NCI-H2171 (cell line): ENCODE measurements around the gene GAL.

ENCODE experiments used
- DNase-seq: peaks from one replicate; lab custom pipeline; 2025; lab: John Stamatoyannopoulos, UW

The GAL gene

GRCh38 chr11:68659158-68659921 lies 25.0 kb upstream of the GAL start:
- no peak for DNase-seq

- DNase-seq, result no peak
Observed at GRCh38 chr11:68660066-68660810, 24.1 kb upstream of the GAL start.

GRCh38 chr11:68661014-68661413 lies 23.3 kb upstream of the GAL start:
- no peak for DNase-seq

GRCh38 chr11:68661697-68662603 lies 22.4 kb upstream of the GAL start:
- no peak for DNase-seq

- no peak for DNase-seq
Observed at GRCh38 chr11:68663482-68664010, 20.8 kb upstream of the GAL start.

DNA sequence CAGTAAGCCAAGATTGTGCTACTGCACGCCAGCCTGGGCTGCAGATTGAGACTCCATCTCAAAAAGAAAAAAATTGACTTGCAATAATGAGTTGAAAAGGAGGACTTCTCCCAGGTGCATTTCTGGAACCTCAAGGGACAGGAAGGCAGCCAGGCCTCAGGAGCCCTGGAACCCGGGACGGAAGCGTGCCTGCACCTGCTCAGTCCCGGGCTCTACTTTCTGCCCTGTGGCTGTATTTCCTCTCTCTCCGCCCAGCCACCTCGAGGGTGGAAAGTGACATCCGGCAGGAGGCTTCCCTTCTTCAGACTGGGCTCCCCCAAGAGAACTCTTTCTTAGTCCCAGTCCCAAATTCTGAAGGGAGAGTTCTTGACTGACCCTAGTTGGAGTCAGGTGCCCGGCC lies 20.2 kb upstream of the GAL start:
- no peak for DNase-seq

DNA sequence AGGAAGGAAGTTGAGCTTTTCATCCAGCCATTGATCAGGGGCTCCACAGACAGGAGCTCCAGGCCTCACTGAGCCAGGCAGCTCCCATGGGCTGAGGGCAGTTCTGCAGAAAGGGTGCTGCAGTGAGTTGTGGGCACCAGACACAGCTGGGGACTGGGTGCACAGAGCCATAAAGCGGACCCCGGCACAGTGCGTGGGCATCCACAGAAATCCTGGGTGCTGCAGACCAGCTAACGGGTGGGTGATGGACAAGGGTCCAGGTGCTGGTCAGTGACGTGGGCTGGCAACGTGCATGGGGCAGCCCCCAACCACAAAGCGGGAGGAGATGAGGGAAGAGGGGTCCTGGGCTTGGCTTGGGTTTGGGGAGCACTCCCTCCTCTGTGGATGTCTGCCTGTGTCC lies 19.4 kb upstream of the GAL start:
- no peak for DNase-seq

DNA sequence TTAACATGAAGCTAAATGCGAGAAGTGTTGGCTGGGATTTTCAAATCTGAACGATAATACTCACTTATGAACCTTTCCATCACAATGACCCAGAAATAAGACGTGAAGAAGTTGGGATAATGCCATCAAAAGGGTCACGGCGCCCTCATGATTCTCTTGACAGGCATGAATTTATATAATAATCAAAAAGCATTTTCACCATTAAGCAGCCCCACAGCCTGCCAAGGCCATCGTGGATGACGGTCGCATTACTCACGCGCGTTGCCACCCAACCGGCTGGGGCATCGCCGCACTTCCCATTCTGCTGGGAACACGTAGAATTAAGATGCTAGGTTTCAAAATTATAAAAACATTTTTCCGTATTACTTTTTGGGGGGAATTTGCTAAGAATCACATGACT lies 18.9 kb upstream of the GAL start:
- DNase-seq, result no peak

GRCh38 chr11:68666849-68667248 lies 17.5 kb upstream of the GAL start:
- DNase-seq, result no peak

GRCh38 chr11:68667511-68668500 lies 16.5 kb upstream of the GAL start:
- DNase-seq, result no peak

DNA sequence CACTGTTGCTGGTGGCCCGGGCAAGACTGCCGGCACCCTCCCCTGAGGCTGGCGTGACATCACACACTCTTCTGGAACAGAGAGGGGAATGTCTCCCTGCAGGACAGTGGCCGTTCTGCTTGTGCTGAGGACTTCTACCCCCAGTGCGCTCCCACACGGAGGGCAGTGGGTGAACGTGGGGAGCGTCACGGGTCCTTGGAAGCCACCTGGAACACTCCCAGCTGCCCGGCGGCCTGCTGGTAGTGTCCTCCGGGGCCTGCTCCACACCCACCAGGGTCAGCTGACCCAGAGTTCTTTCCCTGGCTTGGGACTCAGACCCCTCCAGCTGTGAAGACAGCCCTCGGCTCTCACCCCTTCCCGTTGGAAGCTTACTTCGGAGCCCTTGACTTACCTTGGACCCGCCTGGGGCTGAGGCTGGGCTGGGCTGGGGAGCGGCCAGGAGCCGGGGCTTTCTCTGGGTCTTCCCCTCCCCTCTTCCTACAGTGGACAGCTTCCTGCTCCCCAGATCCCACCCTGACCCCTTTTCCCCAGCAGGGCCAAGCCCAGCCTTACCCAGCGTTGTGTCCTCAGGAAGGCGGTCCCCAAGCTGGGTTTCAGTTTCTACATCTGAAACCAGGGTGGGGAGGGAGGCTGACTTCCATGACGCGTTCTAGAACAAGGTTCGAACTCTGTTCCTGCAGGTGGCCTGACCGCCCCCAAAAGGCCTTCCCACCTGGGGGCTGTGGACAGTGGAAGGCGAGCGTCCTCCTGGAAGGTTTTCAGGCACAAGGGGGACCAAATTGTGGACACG lies 14.8 kb upstream of the GAL start:
- no peak for DNase-seq

DNA sequence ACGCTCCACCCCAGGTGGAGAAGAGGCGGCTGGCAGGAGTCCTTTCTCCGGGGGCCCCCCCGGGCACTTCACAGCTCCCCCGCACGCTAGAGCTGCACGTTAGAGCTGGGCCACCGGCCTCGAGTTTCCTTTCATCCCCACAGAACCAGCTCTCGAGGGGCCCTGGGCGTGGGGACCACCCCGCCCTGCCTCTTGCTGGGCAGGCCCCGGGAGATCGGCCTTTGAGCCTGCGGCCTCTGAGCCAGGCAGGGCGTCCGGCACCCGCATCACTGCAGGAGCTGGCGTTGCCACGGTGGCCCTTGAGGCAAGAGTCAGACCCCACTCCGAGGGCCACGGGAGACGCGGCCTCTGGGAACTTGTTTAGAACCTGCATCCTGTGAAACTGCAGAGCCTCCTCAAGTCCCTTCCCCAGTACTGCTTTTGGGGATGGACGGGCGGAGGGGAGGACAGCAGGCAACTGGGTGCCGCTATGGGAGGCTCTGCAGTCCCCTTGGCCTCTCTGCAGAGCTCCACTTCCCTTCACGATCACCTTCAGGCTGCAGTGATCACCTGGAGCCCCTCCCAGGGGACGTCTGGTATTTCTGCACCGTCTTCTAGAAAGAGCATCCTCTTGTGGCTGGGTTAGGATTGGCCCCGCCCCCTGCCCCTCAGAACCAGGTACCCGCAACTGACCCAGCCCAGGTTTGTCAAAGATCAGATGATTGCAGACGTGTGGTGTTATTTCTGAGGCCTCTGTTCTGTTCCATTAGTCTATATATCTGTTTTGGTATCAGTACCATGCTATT lies 13.9 kb upstream of the GAL start:
- no peak for DNase-seq

DNA sequence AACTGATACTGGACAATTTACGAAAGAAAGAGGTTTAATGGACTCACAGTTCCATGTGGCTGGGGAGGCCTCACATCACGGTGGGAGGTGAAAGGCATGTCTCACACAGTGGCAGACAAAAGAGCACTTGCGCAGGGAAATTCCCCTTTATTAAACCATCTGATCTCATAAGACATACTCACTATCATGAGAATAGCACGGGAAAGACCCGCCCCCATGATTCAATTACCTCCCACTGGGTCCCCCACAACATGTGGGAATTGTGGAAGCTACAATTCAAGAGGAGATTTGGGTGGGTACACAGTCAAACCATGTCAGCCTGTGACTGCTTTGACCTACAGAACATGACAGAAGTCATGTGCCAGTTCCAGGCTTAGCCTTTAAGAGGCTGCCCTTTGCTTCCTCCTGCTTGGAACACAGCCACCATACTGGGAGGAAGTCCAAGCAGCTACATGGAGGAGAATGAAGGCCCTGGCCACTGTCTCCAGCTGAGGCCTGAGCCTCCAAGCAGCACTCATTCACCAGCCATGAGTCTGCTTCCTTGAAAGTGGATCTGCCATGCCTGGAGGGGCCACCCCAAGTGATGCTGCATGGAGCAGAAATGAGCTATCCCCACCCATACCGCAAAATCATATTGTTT lies 10.9 kb upstream of the GAL start:
- no peak for DNase-seq

DNA sequence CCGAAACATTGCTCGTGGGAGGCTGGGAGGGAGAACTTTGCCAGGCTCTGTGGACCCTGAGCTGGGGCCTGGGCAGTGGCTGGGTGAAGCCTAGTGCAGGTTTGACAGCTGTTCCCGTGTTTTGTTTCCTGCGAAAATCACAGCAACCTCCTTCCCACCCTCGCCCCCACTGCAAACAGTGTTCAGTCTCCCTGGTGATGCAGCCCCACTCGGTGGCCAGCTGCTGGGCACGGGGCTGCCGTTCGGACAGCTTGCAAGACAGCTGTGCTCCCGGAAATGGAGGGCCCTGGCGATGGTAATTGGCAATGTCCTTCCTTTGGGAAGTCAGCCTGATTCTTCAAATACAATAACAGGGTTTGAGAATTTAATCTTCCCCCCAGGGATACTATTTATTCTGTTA lies 10.4 kb upstream of the GAL start:
- no peak for DNase-seq

DNA sequence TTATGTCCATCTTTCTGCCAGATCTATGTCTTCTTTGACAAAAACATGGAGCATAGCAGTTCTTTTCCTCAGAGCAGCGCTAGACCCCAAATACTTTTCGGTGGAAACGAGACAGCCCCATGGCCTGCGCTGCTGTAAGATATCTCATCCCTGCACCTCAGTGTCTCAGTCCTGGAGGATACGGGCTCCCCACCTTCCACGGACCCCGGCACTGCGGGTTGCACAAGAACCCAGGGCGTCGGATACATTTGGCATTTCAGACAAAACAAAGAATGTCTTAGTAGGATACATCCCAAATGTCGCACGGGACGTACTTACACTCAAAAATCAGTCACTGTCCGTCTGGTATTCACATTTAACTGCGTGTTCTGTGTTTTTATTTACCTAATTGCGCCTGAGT lies 9.9 kb upstream of the GAL start:
- DNase-seq, result no peak

- no peak for DNase-seq
Observed at GRCh38 chr11:68677432-68677831, 6.9 kb upstream of the GAL start.

GRCh38 chr11:68678031-68678441 lies 6.3 kb upstream of the GAL start:
- DNase-seq, result no peak

DNA sequence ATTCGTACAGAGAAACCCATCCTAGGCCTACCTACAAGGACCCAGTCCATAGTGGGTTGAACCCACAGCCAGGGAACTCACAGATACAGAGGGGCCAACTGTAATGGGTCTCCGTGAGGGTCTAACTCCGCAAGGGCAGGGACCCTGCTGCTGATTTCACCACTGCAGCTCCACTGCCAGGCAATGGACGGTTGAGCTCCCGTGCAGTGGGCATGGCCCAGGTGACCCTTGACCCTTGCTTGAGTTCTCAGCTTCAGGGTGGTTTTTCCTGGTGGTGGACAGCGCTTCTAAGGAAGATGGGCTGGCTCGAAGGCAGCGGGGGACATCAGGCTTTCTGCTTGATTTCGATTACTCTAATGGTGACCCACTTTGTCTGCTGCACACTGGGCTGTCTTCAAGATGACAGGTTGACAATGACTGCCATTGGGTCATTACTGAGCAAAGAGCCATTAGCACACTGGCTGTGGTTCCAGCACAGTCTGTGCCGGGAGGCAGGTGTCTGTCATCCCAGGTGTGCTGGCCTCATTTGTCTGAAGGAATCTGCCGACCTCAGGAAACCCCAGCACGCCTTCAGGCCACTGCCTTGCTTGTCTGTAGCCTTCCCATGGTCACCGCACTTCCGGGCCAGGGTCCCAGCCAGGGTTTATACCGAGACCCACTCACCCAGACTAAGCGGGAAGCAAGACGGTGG lies 3.7 kb upstream of the GAL start:
- no peak for DNase-seq
